PC-9 (cell line): ENCODE measurements around the gene DDX43.

ENCODE experiments used
- EZH2 ChIP-seq: fragments of 200-600 bp; sonication (generic); IDR thresholded peaks from 2 replicates; pipeline ENCODE4 v1.8.0; 2017; ENCODE audit warnings: antibody characterized with exemption, low read depth
- TF ChIP-seq, protein P1 (sequence below): fragments of 200-600 bp; sonication (generic); conservative IDR thresholded peaks from 2 replicates; pipeline ENCODE4 v1.6.1; 2017; ENCODE audit warnings: mixed run types, antibody characterized with exemption, mild to moderate bottlenecking, moderate library complexity

DNA sequence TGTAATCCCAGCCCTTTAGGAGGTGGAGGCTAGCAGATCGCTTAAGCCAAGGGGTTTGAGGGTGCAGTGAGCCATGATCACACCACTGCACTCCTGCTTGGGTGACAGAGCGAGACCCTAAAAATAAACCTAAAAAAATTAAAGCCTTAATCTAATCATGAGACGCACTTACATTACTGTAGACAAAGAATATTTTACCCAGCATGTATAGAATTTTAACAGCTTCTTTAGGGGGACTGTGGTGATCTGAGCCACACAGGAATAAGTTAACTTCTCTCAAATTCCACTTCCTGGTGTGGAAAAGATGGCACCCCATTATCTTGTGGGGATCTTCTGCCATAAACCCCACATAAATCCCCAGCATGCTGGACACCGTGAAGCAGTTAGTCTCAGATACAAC lies 22.6 kb upstream of the DDX43 start:
- TF ChIP-seq, protein P1, sequence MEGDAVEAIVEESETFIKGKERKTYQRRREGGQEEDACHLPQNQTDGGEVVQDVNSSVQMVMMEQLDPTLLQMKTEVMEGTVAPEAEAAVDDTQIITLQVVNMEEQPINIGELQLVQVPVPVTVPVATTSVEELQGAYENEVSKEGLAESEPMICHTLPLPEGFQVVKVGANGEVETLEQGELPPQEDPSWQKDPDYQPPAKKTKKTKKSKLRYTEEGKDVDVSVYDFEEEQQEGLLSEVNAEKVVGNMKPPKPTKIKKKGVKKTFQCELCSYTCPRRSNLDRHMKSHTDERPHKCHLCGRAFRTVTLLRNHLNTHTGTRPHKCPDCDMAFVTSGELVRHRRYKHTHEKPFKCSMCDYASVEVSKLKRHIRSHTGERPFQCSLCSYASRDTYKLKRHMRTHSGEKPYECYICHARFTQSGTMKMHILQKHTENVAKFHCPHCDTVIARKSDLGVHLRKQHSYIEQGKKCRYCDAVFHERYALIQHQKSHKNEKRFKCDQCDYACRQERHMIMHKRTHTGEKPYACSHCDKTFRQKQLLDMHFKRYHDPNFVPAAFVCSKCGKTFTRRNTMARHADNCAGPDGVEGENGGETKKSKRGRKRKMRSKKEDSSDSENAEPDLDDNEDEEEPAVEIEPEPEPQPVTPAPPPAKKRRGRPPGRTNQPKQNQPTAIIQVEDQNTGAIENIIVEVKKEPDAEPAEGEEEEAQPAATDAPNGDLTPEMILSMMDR: no peak
- TF ChIP-seq EZH2: no peak
